DND-41 (cell line): ENCODE data around the gene TBC1D14.

Source experiments
- ATAC-seq: fragments of 200-7000 bp; cut with Tn5 transposase; 3 replicates; pipeline ENCODE4 v1.9.1; 2021; ENCODE audit warnings: low read depth; ENCODE audit not compliant: insufficient read depth
- DNase-seq: peaks from one replicate; pipeline ENCODE4 v3.0.0-alpha.2; 2020
- H2AFZ ChIP-seq: 2 replicates; pipeline ENCODE4 v1.6.0; 2012; ENCODE audit warnings: low read depth, low read length
- H3K27ac ChIP-seq: 2 replicates; pipeline ENCODE4 v1.5.1; 2012; ENCODE audit warnings: low read length, inconsistent platforms
- H3K27me3 ChIP-seq: fragments of 200-600 bp; sonication (generic); 2 replicates; pipeline ENCODE4 v1.6.0; 2012; ENCODE audit warnings: low read length, mild to moderate bottlenecking, inconsistent platforms; ENCODE audit not compliant: insufficient read depth, poor library complexity
- H3K36me3 ChIP-seq: 2 replicates; pipeline ENCODE4 v1.5.1; 2012; ENCODE audit warnings: low read length, inconsistent platforms; ENCODE audit not compliant: insufficient read depth
- H3K4me1 ChIP-seq: 2 replicates; pipeline ENCODE4 v1.5.1; 2012; ENCODE audit warnings: mild to moderate bottlenecking, low read length; ENCODE audit not compliant: insufficient read depth
- H3K4me2 ChIP-seq: 2 replicates; pipeline ENCODE4 v1.6.0; 2012; ENCODE audit warnings: mild to moderate bottlenecking, moderate library complexity, low read length, inconsistent platforms; ENCODE audit not compliant: insufficient read depth
- H3K4me3 ChIP-seq, 2 experiments: fragments of 200-600 bp in 1 of 2; shearing (Covaris generic) in 1 of 2; 2 replicates each; pipeline ENCODE4 v1.5.1; 2012 to 2016; ENCODE audit warnings: inconsistent platforms in 2 of 2, low read length in 2 of 2, mild to moderate bottlenecking in 2 of 2, low read depth in 1 of 2, moderate library complexity in 1 of 2
- H3K79me2 ChIP-seq: 2 replicates; pipeline ENCODE4 v1.6.0; 2012; ENCODE audit warnings: low read length, inconsistent platforms; ENCODE audit not compliant: insufficient read depth
- H3K9ac ChIP-seq: 2 replicates; pipeline ENCODE4 v1.6.0; 2012; ENCODE audit warnings: low read depth, mild to moderate bottlenecking, inconsistent platforms, low read length, moderate library complexity
- H3K9me3 ChIP-seq: 2 replicates; pipeline ENCODE4 v1.5.1; 2012; ENCODE audit warnings: low read length, moderate library complexity, mild to moderate bottlenecking, inconsistent platforms; ENCODE audit not compliant: insufficient read depth, severe bottlenecking
- H4K20me1 ChIP-seq: 2 replicates; pipeline ENCODE4 v1.6.0; 2012; ENCODE audit warnings: low read length; ENCODE audit not compliant: insufficient read depth
- EZH2 ChIP-seq: IDR thresholded peaks from 3 replicates; pipeline ENCODE4 v1.6.1; 2012; ENCODE audit warnings: borderline replicate concordance, low read depth, mild to moderate bottlenecking, moderate library complexity, low read length, inconsistent platforms; ENCODE audit not compliant: severe bottlenecking
- TF ChIP-seq, protein P1 (sequence below): IDR thresholded peaks from 2 replicates; pipeline ENCODE4 v1.5.1; 2012; ENCODE audit warnings: borderline replicate concordance, low read length, moderate library complexity, mild to moderate bottlenecking; ENCODE audit not compliant: poor library complexity, severe bottlenecking; ENCODE audit errors: extremely low read depth

TBC1D14 gene

DNA sequence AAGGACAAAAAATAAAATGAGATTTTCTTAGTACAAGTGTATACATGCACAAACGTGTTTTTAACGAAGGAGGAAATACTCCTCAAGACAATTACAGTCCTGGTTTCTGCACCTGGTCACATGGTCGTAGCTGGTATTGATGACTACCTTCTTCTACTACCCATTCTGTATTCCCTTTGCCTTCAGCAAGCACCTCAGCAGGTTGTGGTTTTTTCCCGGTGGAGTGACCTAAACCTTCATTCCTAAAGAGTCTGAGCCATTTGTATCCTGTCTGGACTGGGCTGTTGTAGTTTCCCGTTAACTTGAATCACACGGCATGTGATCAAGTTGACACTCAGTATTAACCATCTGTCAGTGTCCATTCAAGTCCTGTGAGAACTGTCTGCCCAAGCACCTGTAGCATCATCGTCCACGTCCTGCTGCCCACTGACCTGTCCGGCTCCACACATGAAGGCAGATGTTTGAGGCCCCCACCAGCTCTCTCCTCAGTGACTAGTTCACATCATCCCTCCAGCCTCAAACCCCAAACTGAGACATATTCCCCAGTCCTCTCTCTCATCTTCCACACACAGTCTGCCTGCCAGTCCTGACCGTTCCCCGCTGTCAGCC is 31.1 kb upstream of the TBC1D14 start:
- no peak overlapping the region for H3K4me3 ChIP-seq
- no peak for ATAC-seq
- H3K9me3 ChIP-seq, result no peaks in the 10 kb centered on the region
- no peak overlapping the region for H2AFZ ChIP-seq
- TF ChIP-seq, protein P1, sequence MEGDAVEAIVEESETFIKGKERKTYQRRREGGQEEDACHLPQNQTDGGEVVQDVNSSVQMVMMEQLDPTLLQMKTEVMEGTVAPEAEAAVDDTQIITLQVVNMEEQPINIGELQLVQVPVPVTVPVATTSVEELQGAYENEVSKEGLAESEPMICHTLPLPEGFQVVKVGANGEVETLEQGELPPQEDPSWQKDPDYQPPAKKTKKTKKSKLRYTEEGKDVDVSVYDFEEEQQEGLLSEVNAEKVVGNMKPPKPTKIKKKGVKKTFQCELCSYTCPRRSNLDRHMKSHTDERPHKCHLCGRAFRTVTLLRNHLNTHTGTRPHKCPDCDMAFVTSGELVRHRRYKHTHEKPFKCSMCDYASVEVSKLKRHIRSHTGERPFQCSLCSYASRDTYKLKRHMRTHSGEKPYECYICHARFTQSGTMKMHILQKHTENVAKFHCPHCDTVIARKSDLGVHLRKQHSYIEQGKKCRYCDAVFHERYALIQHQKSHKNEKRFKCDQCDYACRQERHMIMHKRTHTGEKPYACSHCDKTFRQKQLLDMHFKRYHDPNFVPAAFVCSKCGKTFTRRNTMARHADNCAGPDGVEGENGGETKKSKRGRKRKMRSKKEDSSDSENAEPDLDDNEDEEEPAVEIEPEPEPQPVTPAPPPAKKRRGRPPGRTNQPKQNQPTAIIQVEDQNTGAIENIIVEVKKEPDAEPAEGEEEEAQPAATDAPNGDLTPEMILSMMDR, result no peak
- no peak for TF ChIP-seq EZH2
- no peak overlapping the region for H3K4me2 ChIP-seq
- H4K20me1 ChIP-seq, result peaks cover 14% of the 10 kb centered on the region
- H3K27me3 ChIP-seq, result no peaks in the 10 kb centered on the region
- DNase-seq, result no peak
- no peak overlapping the region for H3K9ac ChIP-seq
- H3K4me1 ChIP-seq, result no peaks in the 10 kb centered on the region
- H3K27ac ChIP-seq, result no peak overlapping the region
- H3K79me2 ChIP-seq, result no peaks in the 10 kb centered on the region
- peaks cover 96% of the 10 kb centered on the region for H3K36me3 ChIP-seq

DNA sequence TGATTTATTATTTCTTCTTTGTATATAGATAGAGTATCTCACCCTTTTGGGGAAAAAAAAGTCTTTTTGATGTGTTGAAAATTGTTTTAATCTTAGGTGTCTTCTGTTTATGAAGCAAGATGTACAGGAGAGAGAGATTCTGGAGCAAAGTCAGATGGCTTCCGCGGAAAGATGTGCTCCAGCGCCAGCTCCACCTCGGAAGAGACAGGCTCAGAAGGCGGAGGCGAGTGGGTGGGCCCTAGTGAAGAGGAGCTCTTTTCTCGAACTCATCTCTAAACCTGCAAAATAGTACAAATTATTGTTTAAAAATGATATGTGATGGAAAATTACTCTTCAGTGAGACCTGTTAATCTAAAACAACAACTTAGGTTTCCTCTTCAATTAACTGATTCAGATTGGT is 28.9 kb upstream of the TBC1D14 start:
- H3K9ac ChIP-seq, result no peak overlapping the region
- ATAC-seq (no peak), DNase-seq (no peak)
- no peaks in the 10 kb centered on the region for H3K4me1 ChIP-seq
- H3K79me2 ChIP-seq, result no peaks in the 10 kb centered on the region
- H3K4me3 ChIP-seq, result no peak overlapping the region
- H3K27me3 ChIP-seq, result no peaks in the 10 kb centered on the region
- H4K20me1 ChIP-seq, result peaks cover 8% of the 10 kb centered on the region
- H2AFZ ChIP-seq, result no peak overlapping the region
- no peak for TF ChIP-seq EZH2
- TF ChIP-seq, protein P1, result no peak
- peaks cover 75% of the 10 kb centered on the region for H3K36me3 ChIP-seq
- no peak overlapping the region for H3K27ac ChIP-seq
- no peak overlapping the region for H3K4me2 ChIP-seq
- no peaks in the 10 kb centered on the region for H3K9me3 ChIP-seq

GRCh38 chr4:6881908-6882307 is 27.7 kb upstream of the TBC1D14 start:
- Histone ChIP-seq H3K4me3 (no peak overlapping the region), H3K27ac (no peak overlapping the region), H3K9ac (no peak overlapping the region), H3K9me3 (no peaks in the 10 kb centered on the region), H3K4me1 (no peaks in the 10 kb centered on the region), H3K36me3 (peaks cover 62% of the 10 kb centered on the region), H3K27me3 (no peaks in the 10 kb centered on the region), H3K4me2 (no peak overlapping the region), H2AFZ (no peak overlapping the region), H4K20me1 (peaks cover 8% of the 10 kb centered on the region; the same call in 1 of the 2 replicates), H3K79me2 (no peaks in the 10 kb centered on the region)
- TF ChIP-seq, protein P1, result no peak
- no peak for TF ChIP-seq EZH2
- ATAC-seq (no peak), DNase-seq (no peak)

DNA sequence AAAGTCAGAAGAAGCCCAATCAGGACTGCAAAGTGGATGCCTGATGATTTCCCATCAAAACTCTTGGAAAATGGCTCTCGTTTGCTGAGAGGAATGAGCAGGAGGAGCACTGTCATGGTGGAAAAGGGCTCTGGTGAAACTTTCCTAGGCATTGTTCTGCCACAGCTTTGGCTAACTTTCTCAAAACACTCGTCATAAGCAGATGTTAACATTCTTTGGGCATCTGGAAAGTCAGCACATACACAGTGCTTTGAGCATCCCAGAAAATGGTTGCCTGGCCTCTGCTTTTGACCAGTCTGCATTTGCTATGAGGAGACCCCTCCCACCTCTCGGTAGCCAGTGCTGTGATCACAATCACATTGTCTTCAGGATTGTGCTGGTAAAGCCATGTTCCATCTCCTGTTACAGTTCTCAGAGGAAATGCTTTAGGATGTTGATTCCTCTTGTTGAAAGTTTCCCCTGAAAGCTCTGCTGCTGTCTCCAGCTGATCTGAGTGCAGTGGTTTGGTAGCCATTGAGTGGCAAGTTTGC is 25.2 kb upstream of the TBC1D14 start:
- ATAC-seq, result no peak

More for the DNA sequence above, 25.2 kb upstream of the TBC1D14 start:
- H3K9me3 ChIP-seq, result no peaks in the 10 kb centered on the region
- H3K27ac ChIP-seq, result no peak overlapping the region
- no peak for DNase-seq
- no peaks in the 10 kb centered on the region for H3K27me3 ChIP-seq
- no peak overlapping the region for H3K9ac ChIP-seq
- no peaks in the 10 kb centered on the region for H3K79me2 ChIP-seq
- H3K4me2 ChIP-seq, result no peak overlapping the region
- H2AFZ ChIP-seq, result no peak overlapping the region
- TF ChIP-seq, protein P1, result no peak
- TF ChIP-seq EZH2, result no peak
- no peaks in the 10 kb centered on the region for H3K4me1 ChIP-seq
- H4K20me1 ChIP-seq, result no peaks in the 10 kb centered on the region
- no peak overlapping the region for H3K4me3 ChIP-seq
- H3K36me3 ChIP-seq, result peaks cover 39% of the 10 kb centered on the region
